Right lobe of liver (tissue), 6 donors: ENCODE data around the gene SCAPER. TPM values are rescaled to one million over a fixed set of nuclear protein-coding genes. Genes with fewer than 3 reads are reported as not detected.
A peak's percentile ranks its signal among the peaks of the same experiment; 100 is the strongest.

Source experiments
- ATAC-seq, 4 donors: fragments of 200-7000 bp; cut with Tn5 transposase; one replicate each; pipeline ENCODE4 v1.9.1; 2020; ENCODE audit warnings: mild to moderate bottlenecking in 4 of 4, moderate library complexity in 4 of 4
- DNase-seq, 3 donors: peaks; one replicate each; pipeline ENCODE4 v3.0.0-alpha.2; 2020
- H3K27ac ChIP-seq, 3 donors: fragments of 200-600 bp; one replicate each; pipeline ENCODE4 v1.8.0; 2022
- H3K27me3 ChIP-seq, 2 donors: fragments of 200-600 bp; one replicate each; pipeline ENCODE4 v1.8.0; 2022
- H3K36me3 ChIP-seq, 4 donors: fragments of 200-600 bp; sonication (generic) in 1 of 4; one replicate each; pipeline versions ENCODE4 v1.5.1 to v1.8.0; 2017 to 2022; ENCODE audit warnings: control low read depth in 1 of 4
- H3K4me1 ChIP-seq, 4 donors: fragments of 200-600 bp; sonication (generic) in 1 of 4; one replicate each; pipeline versions ENCODE4 v1.5.1 to v1.8.0; 2017 to 2022; ENCODE audit warnings: control low read depth in 1 of 4
- H3K4me3 ChIP-seq, 3 donors: fragments of 200-600 bp; one replicate each; pipeline ENCODE4 v1.8.0; 2022
- H3K9me3 ChIP-seq, 4 donors: fragments of 200-600 bp; sonication (generic) in 1 of 4; one replicate each; pipeline versions ENCODE4 v1.5.1 to v1.8.0; 2017 to 2022; ENCODE audit warnings: control low read depth in 1 of 4
- POLR2A ChIP-seq: fragments of 450-650 bp; IDR thresholded peaks from one replicate; pipeline ENCODE4 v1.6.1; 2017; ENCODE audit warnings: antibody characterized with exemption, mild to moderate bottlenecking
- WGBS: methylation state at CpG from one replicate; pipeline ENCODE4 v1.1.6; 2018; ENCODE audit warnings: low coverage, low lambda C conversion rate; ENCODE audit not compliant: insufficient coverage; ENCODE audit errors: missing lambda C conversion rate; 5-methylcytosine and 5-hydroxymethylcytosine counted together
- intact Hi-C, 2 donors: fragments of 100-400 bp; cut with DNase I; formaldehyde crosslinking; loops; one replicate each; pipeline versions ENCODE4 v1.11.2 to v1.14.1; 2022
- total RNA-seq, 6 experiments: library from RNA; depleted of rRNA in 2 of 6; stranded (reverse); fragments of >200 nt in 2 of 6; fragmentation: NEBNext Ultra II Directional in 3 of 6; extraction: Animal tissue kit (Norgen Biotek cat#: 25700) in 3 of 6; gene quantifications; one replicate each; pipeline versions ENCODE4 v1.1.0 to v1.2.4, GENCODE V29; 2016 to 2023
- TF ChIP-seq, protein P1 (sequence below), 4 donors: fragments of 200-600 bp in 3 of 4; fragments of 450-650 bp in 1 of 4; IDR thresholded peaks; one replicate each; pipeline versions ENCODE4 v1.5.1 to v1.8.0; 2016 to 2022; ENCODE audit warnings: antibody characterized with exemption in 4 of 4, mild to moderate bottlenecking in 2 of 4
- donor health status: DM: no; HTN: yes; CAD: no.
- donor health status: DM: no; HTN: no; CAD: no.
- donor health status: DM: no; HTN: no; CAD: no.
- donor health status: DM: no; HTN: yes; CAD: no.
- donor health status: DM: no; HTN: yes; CAD: no.

Gene SCAPER
- total RNA-seq, 6 experiments from 2014 or later: 6.7 to 17.3 (median 10.4) TPM

DNA sequence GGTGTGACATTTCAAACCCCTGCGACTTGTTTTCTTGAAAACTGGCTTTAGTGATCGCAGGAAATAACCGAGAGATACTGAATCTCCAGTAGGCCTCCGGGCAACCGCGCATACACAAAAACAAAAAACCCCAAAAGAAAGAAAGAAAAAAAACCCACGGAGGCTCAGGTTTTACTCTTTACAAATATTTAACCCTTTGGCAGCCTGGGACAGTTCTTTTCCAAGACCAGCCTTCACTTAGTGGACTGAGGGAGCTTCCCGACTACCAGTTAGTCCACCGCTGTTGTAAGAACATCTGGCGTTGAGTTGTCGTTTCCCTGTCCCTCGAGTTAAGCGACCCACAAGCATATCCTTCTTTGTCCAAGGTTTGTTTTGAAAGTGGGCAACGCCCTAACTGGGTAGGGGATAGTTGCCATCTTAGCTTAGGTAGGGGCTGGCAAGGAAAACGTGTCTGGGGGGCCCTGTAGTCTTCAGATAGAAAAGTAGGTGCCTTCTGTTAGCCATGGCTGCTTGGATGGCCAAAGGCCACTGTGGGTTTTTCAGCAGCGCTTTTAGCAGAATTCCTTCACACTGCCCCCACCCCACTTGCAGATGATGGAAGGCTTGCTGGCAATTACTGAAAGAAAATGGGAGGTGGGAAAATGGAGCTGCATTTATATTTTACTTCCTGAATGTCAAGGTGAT is 561.7 kb downstream of the SCAPER start:
- TF ChIP-seq POLR2A: no peak
- TF ChIP-seq, protein P1, sequence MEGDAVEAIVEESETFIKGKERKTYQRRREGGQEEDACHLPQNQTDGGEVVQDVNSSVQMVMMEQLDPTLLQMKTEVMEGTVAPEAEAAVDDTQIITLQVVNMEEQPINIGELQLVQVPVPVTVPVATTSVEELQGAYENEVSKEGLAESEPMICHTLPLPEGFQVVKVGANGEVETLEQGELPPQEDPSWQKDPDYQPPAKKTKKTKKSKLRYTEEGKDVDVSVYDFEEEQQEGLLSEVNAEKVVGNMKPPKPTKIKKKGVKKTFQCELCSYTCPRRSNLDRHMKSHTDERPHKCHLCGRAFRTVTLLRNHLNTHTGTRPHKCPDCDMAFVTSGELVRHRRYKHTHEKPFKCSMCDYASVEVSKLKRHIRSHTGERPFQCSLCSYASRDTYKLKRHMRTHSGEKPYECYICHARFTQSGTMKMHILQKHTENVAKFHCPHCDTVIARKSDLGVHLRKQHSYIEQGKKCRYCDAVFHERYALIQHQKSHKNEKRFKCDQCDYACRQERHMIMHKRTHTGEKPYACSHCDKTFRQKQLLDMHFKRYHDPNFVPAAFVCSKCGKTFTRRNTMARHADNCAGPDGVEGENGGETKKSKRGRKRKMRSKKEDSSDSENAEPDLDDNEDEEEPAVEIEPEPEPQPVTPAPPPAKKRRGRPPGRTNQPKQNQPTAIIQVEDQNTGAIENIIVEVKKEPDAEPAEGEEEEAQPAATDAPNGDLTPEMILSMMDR (IDR thresholded peaks at IDR 0.05): no peak
- Histone ChIP-seq H3K27me3 (peaks cover 0 to 68% of the 10 kb centered on the region in 2 donors), H3K36me3 (no peaks in the 10 kb centered on the region), H3K27ac (no peak overlapping the region), H3K4me1 (peaks cover 0 to 46% (median 0%) of the 10 kb centered on the region in 4 donors), H3K9me3 (no peaks in the 10 kb centered on the region), H3K4me3 (no peak overlapping the region)
- ATAC-seq (no peak), DNase-seq (no peak)
- WGBS: 23% methylated on average over 16 of the region's 16 CpGs
- intact Hi-C loops: no loop called here

DNA sequence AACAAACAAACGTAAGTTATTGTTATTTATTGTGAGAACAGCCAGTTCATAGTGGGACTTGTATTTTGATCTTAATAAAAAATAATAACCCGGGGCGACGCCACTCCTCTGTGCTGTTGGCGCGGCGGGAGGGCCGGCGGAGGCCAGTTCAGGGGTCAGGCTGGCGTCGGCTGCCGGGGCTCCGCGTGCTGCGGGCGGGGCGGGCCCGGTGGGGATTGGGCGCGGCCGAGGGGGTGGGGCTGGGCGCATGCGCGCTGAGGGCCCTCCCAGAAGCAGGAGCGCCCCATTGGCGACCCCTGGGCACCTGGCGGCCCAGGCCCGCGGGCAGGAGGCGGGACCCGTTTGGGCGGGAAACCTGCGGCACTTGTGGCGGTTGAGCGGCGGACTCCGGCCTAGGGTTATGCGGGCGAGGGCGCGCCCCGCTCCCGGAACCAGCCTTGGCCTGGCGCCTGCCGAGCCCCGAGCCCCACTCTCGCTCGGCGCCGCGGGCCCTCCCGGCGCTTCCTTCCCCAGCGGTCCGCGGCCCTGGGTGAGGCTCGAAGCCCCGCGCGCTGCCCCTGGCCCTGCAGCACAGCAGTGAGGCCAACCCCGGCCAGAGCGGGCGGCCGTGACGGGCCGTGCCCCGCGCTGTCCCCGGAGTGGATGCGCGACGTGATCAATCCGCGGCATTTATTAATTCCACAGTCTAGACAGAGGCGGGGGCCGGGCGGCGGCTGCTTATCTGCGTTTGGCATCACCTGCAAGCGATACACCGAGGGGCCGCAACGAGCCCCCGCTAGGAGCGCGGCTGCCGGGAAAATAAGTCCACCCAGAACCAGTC is 562.5 kb downstream of the SCAPER start:
- Histone ChIP-seq H3K4me1 (peaks cover 0 to 54% (median 0%) of the 10 kb centered on the region in 4 donors), H3K27ac (no peak overlapping the region), H3K9me3 (no peaks in the 10 kb centered on the region), H3K4me3 (no peak overlapping the region), H3K36me3 (no peaks in the 10 kb centered on the region), H3K27me3 (peaks cover 6 to 69% of the 10 kb centered on the region in 2 donors)
- intact Hi-C loops: no loop called here
- no peak for DNase-seq
- WGBS: 31% methylated on average over 17 of the region's 87 CpGs
- TF ChIP-seq, protein P1 (IDR thresholded peaks at IDR 0.05): no peak
- no peak for TF ChIP-seq POLR2A
- no peak for ATAC-seq

DNA sequence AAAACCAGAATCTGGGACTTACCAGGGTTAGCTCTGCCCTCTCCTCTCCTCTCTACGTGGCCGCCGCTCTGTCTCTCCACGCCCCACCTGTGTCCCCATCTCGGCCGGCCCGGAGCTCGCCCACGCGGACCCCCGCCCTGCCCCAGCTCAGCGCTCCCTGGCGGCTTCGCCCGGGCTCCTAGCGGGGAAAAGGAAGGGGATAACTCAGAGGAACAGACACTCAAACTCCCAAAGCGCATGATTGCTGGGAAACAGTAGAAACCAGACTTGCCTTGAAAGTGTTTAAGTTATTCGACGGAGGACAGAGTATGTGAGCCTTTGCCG is 563.1 kb downstream of the SCAPER start:
- Histone ChIP-seq H3K36me3 (no peaks in the 10 kb centered on the region), H3K27me3 (peaks cover 10 to 71% of the 10 kb centered on the region in 2 donors), H3K27ac (no peak overlapping the region), H3K4me1 (peaks cover 0 to 56% (median 0%) of the 10 kb centered on the region in 4 donors), H3K9me3 (no peaks in the 10 kb centered on the region), H3K4me3 (no peak overlapping the region)
- 8% methylated on average over 12 of the region's 20 CpGs for WGBS
- no peak for ATAC-seq
- no peak for DNase-seq
- intact Hi-C loops: no loop called here
- no peak for TF ChIP-seq POLR2A
- TF ChIP-seq, protein P1 (IDR thresholded peaks at IDR 0.05): no peak

DNA sequence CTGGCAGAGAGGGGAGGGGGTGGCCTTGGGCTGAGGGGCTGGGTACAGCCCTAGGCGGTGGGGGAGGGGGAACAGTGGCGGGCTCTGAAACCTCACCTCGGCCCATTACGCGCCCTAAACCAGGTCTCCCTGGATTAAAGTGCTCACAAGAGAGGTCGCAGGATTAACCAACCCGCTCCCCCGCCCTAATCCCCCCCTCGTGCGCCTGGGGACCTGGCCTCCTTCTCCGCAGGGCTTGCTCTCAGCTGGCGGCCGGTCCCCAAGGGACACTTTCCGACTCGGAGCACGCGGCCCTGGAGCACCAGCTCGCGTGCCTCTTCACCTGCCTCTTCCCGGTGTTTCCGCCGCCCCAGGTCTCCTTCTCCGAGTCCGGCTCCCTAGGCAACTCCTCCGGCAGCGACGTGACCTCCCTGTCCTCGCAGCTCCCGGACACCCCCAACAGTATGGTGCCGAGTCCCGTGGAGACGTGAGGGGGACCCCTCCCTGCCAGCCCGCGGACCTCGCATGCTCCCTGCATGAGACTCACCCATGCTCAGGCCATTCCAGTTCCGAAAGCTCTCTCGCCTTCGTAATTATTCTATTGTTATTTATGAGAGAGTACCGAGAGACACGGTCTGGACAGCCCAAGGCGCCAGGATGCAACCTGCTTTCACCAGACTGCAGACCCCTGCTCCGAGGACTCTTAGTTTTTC is 563.6 kb downstream of the SCAPER start:
- intact Hi-C loops: no loop called here
- peak; percentile 3 to 26 (median 9) for ATAC-seq
- no peak overlapping the region for H3K27ac ChIP-seq
- H3K27me3 ChIP-seq: peaks cover 15 to 71% of the 10 kb centered on the region in 2 donors
- H3K4me3 ChIP-seq: no peak overlapping the region
- no peaks in the 10 kb centered on the region for H3K36me3 ChIP-seq
- 10% methylated on average over 6 of the region's 42 CpGs for WGBS
- DNase-seq: no peak
- H3K4me1 ChIP-seq: peaks cover 0 to 53% (median 0%) of the 10 kb centered on the region in 4 donors
- TF ChIP-seq, protein P1 (IDR thresholded peaks at IDR 0.05): no peak
- no peak for TF ChIP-seq POLR2A
- H3K9me3 ChIP-seq: no peaks in the 10 kb centered on the region
